GM23338 (cell line): ENCODE results near the gene THOP1.

ENCODE experiments used
- CREB1 ChIP-seq: fragments of 250-450 bp; sonication (Bioruptor Pico); IDR thresholded peaks from 2 replicates; pipeline ENCODE4 v1.5.0; 2020; ENCODE audit warnings: low read depth, mild to moderate bottlenecking, moderate library complexity
- EZH2 ChIP-seq: fragments of 200-600 bp; sonication (generic); IDR thresholded peaks from one replicate; pipeline ENCODE4 v1.8.0; 2017; ENCODE audit warnings: antibody characterized with exemption, mild to moderate bottlenecking, low read depth; ENCODE audit not compliant: unreplicated experiment
- EZH2phosphoT487 ChIP-seq: fragments of 200-600 bp; sonication (generic); IDR thresholded peaks from one replicate; pipeline ENCODE4 v1.8.1; 2018; ENCODE audit warnings: antibody characterized with exemption; ENCODE audit not compliant: unreplicated experiment
- POLR2AphosphoS5 ChIP-seq: IDR thresholded peaks from 2 replicates; pipeline ENCODE4 v1.6.1; 2016; ENCODE audit warnings: antibody characterized with exemption, low read depth
- ZNF331 ChIP-seq: fragments of 250-450 bp; sonication (Bioruptor Pico); IDR thresholded peaks from 2 replicates; pipeline ENCODE4 v1.5.0; 2020; ENCODE audit warnings: low read depth, mild to moderate bottlenecking, moderate library complexity
- TF ChIP-seq, protein P1 (sequence below): fragments of 250-450 bp; sonication (Bioruptor Pico); IDR thresholded peaks from 2 replicates; pipeline ENCODE4 v1.5.0; 2020; ENCODE audit warnings: mild to moderate bottlenecking, moderate library complexity
- TF ChIP-seq, protein P2 (sequence below), 2 experiments: fragments of 200-600 bp in 1 of 2; sonication (generic) in 1 of 2; conservative IDR thresholded peaks; 2 replicates each; pipeline versions ENCODE4 v1.5.1 to v1.6.1; 2016 to 2017; ENCODE audit warnings: antibody characterized with exemption in 2 of 2, low read depth in 2 of 2, mild to moderate bottlenecking in 2 of 2, moderate library complexity in 1 of 2
- TF ChIP-seq, protein P3 (sequence below): IDR thresholded peaks from 2 replicates; pipeline ENCODE4 v1.6.1; 2016; ENCODE audit warnings: antibody characterized with exemption
- TF ChIP-seq, protein P4 (sequence below): IDR thresholded peaks from one replicate; pipeline ENCODE4 v1.6.1; 2018; ENCODE audit warnings: antibody characterized with exemption; ENCODE audit not compliant: unreplicated experiment

DNA sequence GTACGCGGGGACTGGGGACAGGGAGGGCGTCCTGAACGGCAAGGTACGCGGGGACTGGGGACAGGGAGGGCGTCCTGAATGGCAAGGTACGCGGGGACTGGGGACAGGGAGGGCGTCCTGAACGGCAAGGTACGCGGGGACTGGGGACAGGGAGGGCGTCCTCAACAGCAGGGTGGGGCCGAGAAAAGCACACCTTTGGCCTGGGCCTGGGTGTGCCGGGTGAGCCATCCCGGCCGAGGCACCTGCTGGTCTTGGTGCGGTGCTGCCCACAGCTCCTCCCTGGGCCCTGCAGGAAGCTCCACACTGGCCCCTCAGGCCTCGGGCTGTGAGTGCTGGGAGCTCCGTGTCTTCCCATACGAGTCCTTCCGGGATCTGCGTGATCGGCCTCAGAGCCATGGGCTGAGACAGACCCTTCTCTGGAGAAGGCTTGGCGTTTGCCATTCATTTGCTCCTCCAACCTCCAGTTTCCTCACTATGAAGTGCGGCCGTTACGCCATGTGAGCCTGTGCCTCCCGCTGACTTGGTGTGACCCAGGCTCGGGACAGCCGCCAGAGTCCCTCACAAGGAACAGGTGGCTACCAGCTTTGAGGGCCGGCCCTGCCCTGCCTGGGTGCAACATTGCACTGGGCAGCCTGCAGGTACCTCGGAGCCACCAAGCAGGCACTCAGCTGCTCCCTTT is 26.6 kb downstream of the THOP1 start:
- TF ChIP-seq, protein P1, sequence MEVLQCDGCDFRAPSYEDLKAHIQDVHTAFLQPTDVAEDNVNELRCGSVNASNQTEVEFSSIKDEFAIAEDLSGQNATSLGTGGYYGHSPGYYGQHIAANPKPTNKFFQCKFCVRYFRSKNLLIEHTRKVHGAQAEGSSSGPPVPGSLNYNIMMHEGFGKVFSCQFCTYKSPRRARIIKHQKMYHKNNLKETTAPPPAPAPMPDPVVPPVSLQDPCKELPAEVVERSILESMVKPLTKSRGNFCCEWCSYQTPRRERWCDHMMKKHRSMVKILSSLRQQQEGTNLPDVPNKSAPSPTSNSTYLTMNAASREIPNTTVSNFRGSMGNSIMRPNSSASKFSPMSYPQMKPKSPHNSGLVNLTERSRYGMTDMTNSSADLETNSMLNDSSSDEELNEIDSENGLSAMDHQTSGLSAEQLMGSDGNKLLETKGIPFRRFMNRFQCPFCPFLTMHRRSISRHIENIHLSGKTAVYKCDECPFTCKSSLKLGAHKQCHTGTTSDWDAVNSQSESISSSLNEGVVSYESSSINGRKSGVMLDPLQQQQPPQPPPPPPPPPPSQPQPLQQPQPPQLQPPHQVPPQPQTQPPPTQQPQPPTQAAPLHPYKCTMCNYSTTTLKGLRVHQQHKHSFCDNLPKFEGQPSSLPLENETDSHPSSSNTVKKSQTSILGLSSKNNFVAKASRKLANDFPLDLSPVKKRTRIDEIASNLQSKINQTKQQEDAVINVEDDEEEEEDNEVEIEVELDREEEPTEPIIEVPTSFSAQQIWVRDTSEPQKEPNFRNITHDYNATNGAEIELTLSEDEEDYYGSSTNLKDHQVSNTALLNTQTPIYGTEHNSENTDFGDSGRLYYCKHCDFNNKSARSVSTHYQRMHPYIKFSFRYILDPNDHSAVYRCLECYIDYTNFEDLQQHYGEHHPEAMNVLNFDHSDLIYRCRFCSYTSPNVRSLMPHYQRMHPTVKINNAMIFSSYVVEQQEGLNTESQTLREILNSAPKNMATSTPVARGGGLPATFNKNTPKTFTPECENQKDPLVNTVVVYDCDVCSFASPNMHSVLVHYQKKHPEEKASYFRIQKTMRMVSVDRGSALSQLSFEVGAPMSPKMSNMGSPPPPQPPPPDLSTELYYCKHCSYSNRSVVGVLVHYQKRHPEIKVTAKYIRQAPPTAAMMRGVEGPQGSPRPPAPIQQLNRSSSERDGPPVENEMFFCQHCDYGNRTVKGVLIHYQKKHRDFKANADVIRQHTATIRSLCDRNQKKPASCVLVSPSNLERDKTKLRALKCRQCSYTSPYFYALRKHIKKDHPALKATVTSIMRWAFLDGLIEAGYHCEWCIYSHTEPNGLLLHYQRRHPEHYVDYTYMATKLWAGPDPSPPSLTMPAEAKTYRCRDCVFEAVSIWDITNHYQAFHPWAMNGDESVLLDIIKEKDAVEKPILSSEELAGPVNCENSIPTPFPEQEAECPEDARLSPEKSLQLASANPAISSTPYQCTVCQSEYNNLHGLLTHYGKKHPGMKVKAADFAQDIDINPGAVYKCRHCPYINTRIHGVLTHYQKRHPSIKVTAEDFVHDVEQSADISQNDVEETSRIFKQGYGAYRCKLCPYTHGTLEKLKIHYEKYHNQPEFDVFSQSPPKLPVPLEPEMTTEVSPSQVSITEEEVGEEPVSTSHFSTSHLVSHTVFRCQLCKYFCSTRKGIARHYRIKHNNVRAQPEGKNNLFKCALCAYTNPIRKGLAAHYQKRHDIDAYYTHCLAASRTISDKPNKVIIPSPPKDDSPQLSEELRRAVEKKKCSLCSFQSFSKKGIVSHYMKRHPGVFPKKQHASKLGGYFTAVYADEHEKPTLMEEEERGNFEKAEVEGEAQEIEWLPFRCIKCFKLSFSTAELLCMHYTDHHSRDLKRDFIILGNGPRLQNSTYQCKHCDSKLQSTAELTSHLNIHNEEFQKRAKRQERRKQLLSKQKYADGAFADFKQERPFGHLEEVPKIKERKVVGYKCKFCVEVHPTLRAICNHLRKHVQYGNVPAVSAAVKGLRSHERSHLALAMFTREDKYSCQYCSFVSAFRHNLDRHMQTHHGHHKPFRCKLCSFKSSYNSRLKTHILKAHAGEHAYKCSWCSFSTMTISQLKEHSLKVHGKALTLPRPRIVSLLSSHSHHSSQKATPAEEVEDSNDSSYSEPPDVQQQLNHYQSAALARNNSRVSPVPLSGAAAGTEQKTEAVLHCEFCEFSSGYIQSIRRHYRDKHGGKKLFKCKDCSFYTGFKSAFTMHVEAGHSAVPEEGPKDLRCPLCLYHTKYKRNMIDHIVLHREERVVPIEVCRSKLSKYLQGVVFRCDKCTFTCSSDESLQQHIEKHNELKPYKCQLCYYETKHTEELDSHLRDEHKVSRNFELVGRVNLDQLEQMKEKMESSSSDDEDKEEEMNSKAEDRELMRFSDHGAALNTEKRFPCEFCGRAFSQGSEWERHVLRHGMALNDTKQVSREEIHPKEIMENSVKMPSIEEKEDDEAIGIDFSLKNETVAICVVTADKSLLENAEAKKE (CRISPR knock-in tag) = no peak
- TF ChIP-seq, protein P2, sequence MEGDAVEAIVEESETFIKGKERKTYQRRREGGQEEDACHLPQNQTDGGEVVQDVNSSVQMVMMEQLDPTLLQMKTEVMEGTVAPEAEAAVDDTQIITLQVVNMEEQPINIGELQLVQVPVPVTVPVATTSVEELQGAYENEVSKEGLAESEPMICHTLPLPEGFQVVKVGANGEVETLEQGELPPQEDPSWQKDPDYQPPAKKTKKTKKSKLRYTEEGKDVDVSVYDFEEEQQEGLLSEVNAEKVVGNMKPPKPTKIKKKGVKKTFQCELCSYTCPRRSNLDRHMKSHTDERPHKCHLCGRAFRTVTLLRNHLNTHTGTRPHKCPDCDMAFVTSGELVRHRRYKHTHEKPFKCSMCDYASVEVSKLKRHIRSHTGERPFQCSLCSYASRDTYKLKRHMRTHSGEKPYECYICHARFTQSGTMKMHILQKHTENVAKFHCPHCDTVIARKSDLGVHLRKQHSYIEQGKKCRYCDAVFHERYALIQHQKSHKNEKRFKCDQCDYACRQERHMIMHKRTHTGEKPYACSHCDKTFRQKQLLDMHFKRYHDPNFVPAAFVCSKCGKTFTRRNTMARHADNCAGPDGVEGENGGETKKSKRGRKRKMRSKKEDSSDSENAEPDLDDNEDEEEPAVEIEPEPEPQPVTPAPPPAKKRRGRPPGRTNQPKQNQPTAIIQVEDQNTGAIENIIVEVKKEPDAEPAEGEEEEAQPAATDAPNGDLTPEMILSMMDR (conservative IDR thresholded peaks at IDR 0.05; ENCODE audit: low read depth in 2 of 2) = no peak
- TF ChIP-seq, protein P3, sequence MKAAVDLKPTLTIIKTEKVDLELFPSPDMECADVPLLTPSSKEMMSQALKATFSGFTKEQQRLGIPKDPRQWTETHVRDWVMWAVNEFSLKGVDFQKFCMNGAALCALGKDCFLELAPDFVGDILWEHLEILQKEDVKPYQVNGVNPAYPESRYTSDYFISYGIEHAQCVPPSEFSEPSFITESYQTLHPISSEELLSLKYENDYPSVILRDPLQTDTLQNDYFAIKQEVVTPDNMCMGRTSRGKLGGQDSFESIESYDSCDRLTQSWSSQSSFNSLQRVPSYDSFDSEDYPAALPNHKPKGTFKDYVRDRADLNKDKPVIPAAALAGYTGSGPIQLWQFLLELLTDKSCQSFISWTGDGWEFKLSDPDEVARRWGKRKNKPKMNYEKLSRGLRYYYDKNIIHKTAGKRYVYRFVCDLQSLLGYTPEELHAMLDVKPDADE = no peak
- TF ChIP-seq EZH2 (no peak), EZH2phosphoT487 (no peak), POLR2AphosphoS5 (no peak), CREB1 (CRISPR knock-in tag) (no peak), ZNF331 (CRISPR knock-in tag) (no peak)
- TF ChIP-seq, protein P4, sequence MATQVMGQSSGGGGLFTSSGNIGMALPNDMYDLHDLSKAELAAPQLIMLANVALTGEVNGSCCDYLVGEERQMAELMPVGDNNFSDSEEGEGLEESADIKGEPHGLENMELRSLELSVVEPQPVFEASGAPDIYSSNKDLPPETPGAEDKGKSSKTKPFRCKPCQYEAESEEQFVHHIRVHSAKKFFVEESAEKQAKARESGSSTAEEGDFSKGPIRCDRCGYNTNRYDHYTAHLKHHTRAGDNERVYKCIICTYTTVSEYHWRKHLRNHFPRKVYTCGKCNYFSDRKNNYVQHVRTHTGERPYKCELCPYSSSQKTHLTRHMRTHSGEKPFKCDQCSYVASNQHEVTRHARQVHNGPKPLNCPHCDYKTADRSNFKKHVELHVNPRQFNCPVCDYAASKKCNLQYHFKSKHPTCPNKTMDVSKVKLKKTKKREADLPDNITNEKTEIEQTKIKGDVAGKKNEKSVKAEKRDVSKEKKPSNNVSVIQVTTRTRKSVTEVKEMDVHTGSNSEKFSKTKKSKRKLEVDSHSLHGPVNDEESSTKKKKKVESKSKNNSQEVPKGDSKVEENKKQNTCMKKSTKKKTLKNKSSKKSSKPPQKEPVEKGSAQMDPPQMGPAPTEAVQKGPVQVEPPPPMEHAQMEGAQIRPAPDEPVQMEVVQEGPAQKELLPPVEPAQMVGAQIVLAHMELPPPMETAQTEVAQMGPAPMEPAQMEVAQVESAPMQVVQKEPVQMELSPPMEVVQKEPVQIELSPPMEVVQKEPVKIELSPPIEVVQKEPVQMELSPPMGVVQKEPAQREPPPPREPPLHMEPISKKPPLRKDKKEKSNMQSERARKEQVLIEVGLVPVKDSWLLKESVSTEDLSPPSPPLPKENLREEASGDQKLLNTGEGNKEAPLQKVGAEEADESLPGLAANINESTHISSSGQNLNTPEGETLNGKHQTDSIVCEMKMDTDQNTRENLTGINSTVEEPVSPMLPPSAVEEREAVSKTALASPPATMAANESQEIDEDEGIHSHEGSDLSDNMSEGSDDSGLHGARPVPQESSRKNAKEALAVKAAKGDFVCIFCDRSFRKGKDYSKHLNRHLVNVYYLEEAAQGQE = no peak
